HepG2 (cell line): ENCODE data around the gene ABCA2. TPM values are rescaled to one million over a fixed set of nuclear protein-coding genes. Genes with fewer than 3 reads are reported as not detected.

ENCODE experiments used
- ARID4A ChIP-seq: sonication (generic); formaldehyde crosslinking; IDR thresholded peaks from 2 replicates; pipeline ENCODE4 v1.5.0; 2020; ENCODE audit warnings: mild to moderate bottlenecking, missing genetic modification reagents, borderline replicate concordance
- BCL6 ChIP-seq: IDR thresholded peaks from 2 replicates; pipeline ENCODE4 v1.6.1; 2016; ENCODE audit warnings: missing genetic modification reagents, missing compliant biosample characterization
- HDAC1 ChIP-seq: sonication (generic); formaldehyde crosslinking; IDR thresholded peaks from 2 replicates; pipeline ENCODE4 v1.5.1; 2020; ENCODE audit warnings: mild to moderate bottlenecking, missing genetic modification reagents
- JARID2 ChIP-seq: sonication (generic); formaldehyde crosslinking; IDR thresholded peaks from 2 replicates; pipeline ENCODE4 v1.8.1; 2023; ENCODE audit warnings: missing genetic modification reagents, inconsistent platforms; ENCODE audit not compliant: insufficient replicate concordance
- NFIB ChIP-seq: sonication (generic); formaldehyde crosslinking; IDR thresholded peaks from 2 replicates; pipeline ENCODE4 v1.9.0; 2021; ENCODE audit warnings: missing genetic modification reagents, mild to moderate bottlenecking, borderline replicate concordance
- POGZ ChIP-seq: sonication (generic); formaldehyde crosslinking; IDR thresholded peaks from 2 replicates; pipeline ENCODE4 v1.4.0; 2020; ENCODE audit warnings: mild to moderate bottlenecking, missing genetic modification reagents
- USF2 ChIP-seq, 2 experiments: sonication (generic) in 1 of 2; formaldehyde crosslinking in 1 of 2; IDR thresholded peaks; 2 replicates each; pipeline versions ENCODE4 v1.5.1 to v1.6.1; 2011 to 2020; ENCODE audit warnings: borderline replicate concordance in 1 of 2, low read depth in 1 of 2, low read length in 1 of 2, mild to moderate bottlenecking in 1 of 2, missing genetic modification reagents in 1 of 2, moderate library complexity in 1 of 2
- ZMYM4 ChIP-seq: sonication (generic); formaldehyde crosslinking; IDR thresholded peaks from 2 replicates; pipeline ENCODE4 v1.8.1; 2023; ENCODE audit warnings: mild to moderate bottlenecking, missing genetic modification reagents
- ZNF263 ChIP-seq: sonication (generic); formaldehyde crosslinking; IDR thresholded peaks from 2 replicates; pipeline ENCODE4 v1.4.0; 2020; ENCODE audit warnings: missing genetic modification reagents
- ZNF296 ChIP-seq: sonication (generic); formaldehyde crosslinking; conservative IDR thresholded peaks from 2 replicates; pipeline ENCODE4 v1.5.0; 2020; ENCODE audit warnings: mild to moderate bottlenecking, missing genetic modification reagents
- ZNF331 ChIP-seq: sonication (generic); formaldehyde crosslinking; IDR thresholded peaks from 2 replicates; pipeline ENCODE4 v1.4.0; 2020; ENCODE audit warnings: missing genetic modification reagents
- ZNF33A ChIP-seq: sonication (generic); formaldehyde crosslinking; IDR thresholded peaks from 2 replicates; pipeline ENCODE4 v1.5.1; 2020; ENCODE audit warnings: missing genetic modification reagents, mild to moderate bottlenecking, moderate library complexity, borderline replicate concordance
- ZNF572 ChIP-seq: sonication (generic); formaldehyde crosslinking; IDR thresholded peaks from 2 replicates; pipeline ENCODE4 v1.5.1; 2020; ENCODE audit warnings: mild to moderate bottlenecking, missing genetic modification reagents
- ZNF605 ChIP-seq: sonication (generic); formaldehyde crosslinking; IDR thresholded peaks from 2 replicates; pipeline ENCODE4 v1.8.0; 2022; ENCODE audit warnings: mild to moderate bottlenecking, missing genetic modification reagents
- ZNF768 ChIP-seq: sonication (generic); formaldehyde crosslinking; IDR thresholded peaks from 2 replicates; pipeline ENCODE4 v1.4.0; 2020; ENCODE audit warnings: missing genetic modification reagents
- ZNF776 ChIP-seq: sonication (generic); formaldehyde crosslinking; IDR thresholded peaks from 2 replicates; pipeline ENCODE4 v1.4.0; 2020; ENCODE audit warnings: mild to moderate bottlenecking, missing genetic modification reagents
- polyA plus RNA-seq, 8 experiments: library from polyadenylated mRNA; depleted of rRNA in 3 of 8; stranded (reverse) in 7 of 8; unstranded in 1 of 8; fragments of >200 nt; fragmentation: Illumina TruSeq in 4 of 8; extraction: Trizol in 4 of 8; gene quantifications; 2 replicates each; pipeline versions ENCODE4 v1.2.1 to v1.2.3, GENCODE V29; 2011 to 2016; ENCODE audit warnings: low read depth in 4 of 8, missing spikeins in 1 of 8, mixed read lengths in 1 of 8; ENCODE audit not compliant: insufficient read depth in 1 of 8
- total RNA-seq, 5 experiments: library from RNA; depleted of rRNA; stranded (reverse); fragments of >200 nt; fragmentation: Illumina TruSeq; extraction: Trizol; gene quantifications; 2 replicates each; pipeline ENCODE4 v1.2.3, GENCODE V29; 2016; ENCODE audit warnings: low read depth in 1 of 5
- TF ChIP-seq, protein P1 (sequence below): sonication (generic); formaldehyde crosslinking; IDR thresholded peaks from 2 replicates; pipeline ENCODE4 v1.4.0; 2020; ENCODE audit warnings: missing genetic modification reagents
- TF ChIP-seq, protein P2 (sequence below): sonication (generic); formaldehyde crosslinking; conservative IDR thresholded peaks from 2 replicates; pipeline ENCODE4 v1.5.0; 2020; ENCODE audit warnings: missing genetic modification reagents
- TF ChIP-seq, protein P3 (sequence below): sonication (generic); formaldehyde crosslinking; IDR thresholded peaks from 2 replicates; pipeline ENCODE4 v1.4.0; 2020; ENCODE audit warnings: missing genetic modification reagents

ABCA2 gene
- total and polyA plus RNA-seq, 2 of the 13 experiments (the other 11 are each of a cell fraction or from before 2014, with no cell fraction given) = 2.9 to 19.2 TPM

DNA sequence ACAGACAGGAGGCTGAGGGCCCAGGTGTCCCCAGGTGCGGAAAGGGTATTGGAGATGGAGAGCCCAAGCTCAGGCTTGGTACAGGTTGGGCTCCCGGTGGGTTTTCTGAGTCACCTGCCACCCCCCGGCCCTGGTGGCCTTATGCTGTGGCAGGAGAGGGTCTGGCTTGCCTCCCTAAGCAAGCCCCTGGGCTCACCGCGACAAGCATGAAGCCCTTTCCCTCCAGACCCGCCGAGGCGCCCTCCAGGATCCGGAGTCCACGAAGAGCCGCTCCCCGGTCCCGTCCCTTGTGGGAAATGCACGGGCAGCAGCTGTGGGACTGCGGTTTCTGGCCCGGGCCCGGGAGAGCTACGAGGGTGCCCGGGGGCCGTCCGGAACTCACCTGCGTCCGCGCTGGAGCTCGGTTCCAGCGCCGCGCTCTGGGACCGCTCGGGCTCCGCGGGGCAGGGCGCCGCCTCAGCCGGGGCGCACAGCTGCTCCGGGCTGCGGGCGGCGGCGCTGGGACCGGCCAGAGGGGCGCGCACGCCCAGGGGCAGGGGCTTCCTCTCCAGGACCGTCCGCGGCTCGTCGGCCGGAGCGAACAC, 41.6 kb upstream of the ABCA2 start (continued):
- TF ChIP-seq, protein P1, sequence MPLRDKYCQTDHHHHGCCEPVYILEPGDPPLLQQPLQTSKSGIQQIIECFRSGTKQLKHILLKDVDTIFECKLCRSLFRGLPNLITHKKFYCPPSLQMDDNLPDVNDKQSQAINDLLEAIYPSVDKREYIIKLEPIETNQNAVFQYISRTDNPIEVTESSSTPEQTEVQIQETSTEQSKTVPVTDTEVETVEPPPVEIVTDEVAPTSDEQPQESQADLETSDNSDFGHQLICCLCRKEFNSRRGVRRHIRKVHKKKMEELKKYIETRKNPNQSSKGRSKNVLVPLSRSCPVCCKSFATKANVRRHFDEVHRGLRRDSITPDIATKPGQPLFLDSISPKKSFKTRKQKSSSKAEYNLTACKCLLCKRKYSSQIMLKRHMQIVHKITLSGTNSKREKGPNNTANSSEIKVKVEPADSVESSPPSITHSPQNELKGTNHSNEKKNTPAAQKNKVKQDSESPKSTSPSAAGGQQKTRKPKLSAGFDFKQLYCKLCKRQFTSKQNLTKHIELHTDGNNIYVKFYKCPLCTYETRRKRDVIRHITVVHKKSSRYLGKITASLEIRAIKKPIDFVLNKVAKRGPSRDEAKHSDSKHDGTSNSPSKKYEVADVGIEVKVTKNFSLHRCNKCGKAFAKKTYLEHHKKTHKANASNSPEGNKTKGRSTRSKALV (CRISPR knock-in tag) = peak; percentile 92
- 0 out of 2 replicates have a peak, but pooled peaks have one; percentile 40 for TF ChIP-seq ZNF605 (CRISPR knock-in tag)
- no peak for TF ChIP-seq POGZ (CRISPR knock-in tag)
- TF ChIP-seq ZNF296 = no peak
- TF ChIP-seq USF2 (IDR thresholded peaks at IDR 0.05; ENCODE audit: low read depth, low read length) = no peak
- no peak for TF ChIP-seq USF2 (CRISPR knock-in tag; IDR thresholded peaks at IDR 0.05; ENCODE audit: borderline replicate concordance)
- TF ChIP-seq NFIB (CRISPR knock-in tag) = no peak
- TF ChIP-seq HDAC1 (CRISPR knock-in tag) = peak; percentile 52; the same call in 1 of the 2 replicates
- no peak for TF ChIP-seq JARID2 (CRISPR knock-in tag)
- TF ChIP-seq ZNF776 (CRISPR knock-in tag) = no peak
- no peak for TF ChIP-seq ARID4A (CRISPR knock-in tag)
- TF ChIP-seq ZNF33A (CRISPR knock-in tag) = no peak
- no peak for TF ChIP-seq ZNF263 (CRISPR knock-in tag)
- no peak for TF ChIP-seq BCL6
- TF ChIP-seq ZNF768 (CRISPR knock-in tag) = no peak; the same call in 1 of the 2 replicates
- TF ChIP-seq ZMYM4 (CRISPR knock-in tag) = no peak
- TF ChIP-seq, protein P2, sequence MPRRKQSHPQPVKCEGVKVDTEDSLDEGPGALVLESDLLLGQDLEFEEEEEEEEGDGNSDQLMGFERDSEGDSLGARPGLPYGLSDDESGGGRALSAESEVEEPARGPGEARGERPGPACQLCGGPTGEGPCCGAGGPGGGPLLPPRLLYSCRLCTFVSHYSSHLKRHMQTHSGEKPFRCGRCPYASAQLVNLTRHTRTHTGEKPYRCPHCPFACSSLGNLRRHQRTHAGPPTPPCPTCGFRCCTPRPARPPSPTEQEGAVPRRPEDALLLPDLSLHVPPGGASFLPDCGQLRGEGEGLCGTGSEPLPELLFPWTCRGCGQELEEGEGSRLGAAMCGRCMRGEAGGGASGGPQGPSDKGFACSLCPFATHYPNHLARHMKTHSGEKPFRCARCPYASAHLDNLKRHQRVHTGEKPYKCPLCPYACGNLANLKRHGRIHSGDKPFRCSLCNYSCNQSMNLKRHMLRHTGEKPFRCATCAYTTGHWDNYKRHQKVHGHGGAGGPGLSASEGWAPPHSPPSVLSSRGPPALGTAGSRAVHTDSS = no peak
- TF ChIP-seq, protein P3, sequence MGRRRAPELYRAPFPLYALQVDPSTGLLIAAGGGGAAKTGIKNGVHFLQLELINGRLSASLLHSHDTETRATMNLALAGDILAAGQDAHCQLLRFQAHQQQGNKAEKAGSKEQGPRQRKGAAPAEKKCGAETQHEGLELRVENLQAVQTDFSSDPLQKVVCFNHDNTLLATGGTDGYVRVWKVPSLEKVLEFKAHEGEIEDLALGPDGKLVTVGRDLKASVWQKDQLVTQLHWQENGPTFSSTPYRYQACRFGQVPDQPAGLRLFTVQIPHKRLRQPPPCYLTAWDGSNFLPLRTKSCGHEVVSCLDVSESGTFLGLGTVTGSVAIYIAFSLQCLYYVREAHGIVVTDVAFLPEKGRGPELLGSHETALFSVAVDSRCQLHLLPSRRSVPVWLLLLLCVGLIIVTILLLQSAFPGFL (CRISPR knock-in tag) = no peak
- no peak for TF ChIP-seq ZNF331
- no peak for TF ChIP-seq ZNF572 (CRISPR knock-in tag)
